Glutamatergic neuron (in vitro differentiated cells): Measurements from ENCODE around the gene DCTN3. TPM values are rescaled to one million over a fixed set of nuclear protein-coding genes. Genes with fewer than 3 reads are reported as not detected.

ENCODE experiments used
- DNase-seq: peaks from one replicate; pipeline ENCODE4 v3.0.0; 2022
- H3K27ac Mint-ChIP-seq: one replicate; pipeline ENCODE4 v1.8.0; 2020; ENCODE audit warnings: mild to moderate bottlenecking, mixed read lengths, inconsistent platforms; ENCODE audit not compliant: unreplicated experiment
- H3K27me3 Mint-ChIP-seq: one replicate; pipeline ENCODE4 v1.8.0; 2020; ENCODE audit warnings: mild to moderate bottlenecking, moderate library complexity, mixed read lengths, inconsistent platforms; ENCODE audit not compliant: unreplicated experiment
- H3K36me3 Mint-ChIP-seq: one replicate; pipeline ENCODE4 v1.8.0; 2020; ENCODE audit warnings: mild to moderate bottlenecking, mixed read lengths, inconsistent platforms; ENCODE audit not compliant: unreplicated experiment
- H3K4me1 Mint-ChIP-seq: one replicate; pipeline ENCODE4 v1.8.0; 2020; ENCODE audit warnings: mild to moderate bottlenecking, low read depth, mixed read lengths, inconsistent platforms; ENCODE audit not compliant: unreplicated experiment
- H3K4me3 Mint-ChIP-seq: one replicate; pipeline ENCODE4 v1.8.0; 2020; ENCODE audit warnings: mild to moderate bottlenecking, mixed read lengths, inconsistent platforms; ENCODE audit not compliant: unreplicated experiment
- H3K9me3 Mint-ChIP-seq: one replicate; pipeline ENCODE4 v1.8.0; 2020; ENCODE audit warnings: mild to moderate bottlenecking, moderate library complexity, mixed read lengths, inconsistent platforms; ENCODE audit not compliant: unreplicated experiment
- total RNA-seq: library from RNA; stranded (reverse); fragmentation: NEBNext Ultra II Directional; extraction: Animal tissue kit (Norgen Biotek cat#: 25700); gene quantifications from one replicate; pipeline ENCODE4 v1.2.1, GENCODE V29; 2021; ENCODE audit not compliant: unreplicated experiment
- TF ChIP-seq, protein P1 (sequence below): fragments of 200-600 bp; sonication (generic); IDR thresholded peaks from one replicate; pipeline ENCODE4 v1.5.0; 2021; ENCODE audit not compliant: partially characterized antibody, unreplicated experiment

The DCTN3 gene
- total RNA-seq, 1 donor from 2014 or later: 119 TPM

DNA sequence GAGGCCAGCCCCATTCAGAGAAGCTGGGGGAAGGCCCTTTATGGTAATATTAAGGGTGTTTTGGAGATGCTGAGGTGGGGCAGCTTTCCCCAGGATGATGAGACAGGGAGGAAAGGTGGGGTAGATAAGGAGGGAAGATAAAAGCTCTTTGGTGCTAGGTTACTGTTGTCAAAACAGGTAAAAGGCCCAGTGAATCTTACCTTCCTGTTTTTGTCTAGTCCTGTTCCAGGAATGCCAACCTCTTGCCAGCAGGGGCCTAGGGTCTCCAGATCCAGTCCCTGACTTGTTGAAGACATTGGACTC lies 43.0 kb upstream of the DCTN3 start:
- H3K36me3 Mint-ChIP-seq: no peaks in the 10 kb centered on the region
- H3K4me3 Mint-ChIP-seq: no peak overlapping the region
- H3K4me1 Mint-ChIP-seq: peaks cover 6% of the 10 kb centered on the region
- no peak overlapping the region for H3K27ac Mint-ChIP-seq
- peaks cover 7% of the 10 kb centered on the region for H3K27me3 Mint-ChIP-seq
- TF ChIP-seq, protein P1, sequence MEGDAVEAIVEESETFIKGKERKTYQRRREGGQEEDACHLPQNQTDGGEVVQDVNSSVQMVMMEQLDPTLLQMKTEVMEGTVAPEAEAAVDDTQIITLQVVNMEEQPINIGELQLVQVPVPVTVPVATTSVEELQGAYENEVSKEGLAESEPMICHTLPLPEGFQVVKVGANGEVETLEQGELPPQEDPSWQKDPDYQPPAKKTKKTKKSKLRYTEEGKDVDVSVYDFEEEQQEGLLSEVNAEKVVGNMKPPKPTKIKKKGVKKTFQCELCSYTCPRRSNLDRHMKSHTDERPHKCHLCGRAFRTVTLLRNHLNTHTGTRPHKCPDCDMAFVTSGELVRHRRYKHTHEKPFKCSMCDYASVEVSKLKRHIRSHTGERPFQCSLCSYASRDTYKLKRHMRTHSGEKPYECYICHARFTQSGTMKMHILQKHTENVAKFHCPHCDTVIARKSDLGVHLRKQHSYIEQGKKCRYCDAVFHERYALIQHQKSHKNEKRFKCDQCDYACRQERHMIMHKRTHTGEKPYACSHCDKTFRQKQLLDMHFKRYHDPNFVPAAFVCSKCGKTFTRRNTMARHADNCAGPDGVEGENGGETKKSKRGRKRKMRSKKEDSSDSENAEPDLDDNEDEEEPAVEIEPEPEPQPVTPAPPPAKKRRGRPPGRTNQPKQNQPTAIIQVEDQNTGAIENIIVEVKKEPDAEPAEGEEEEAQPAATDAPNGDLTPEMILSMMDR: no peak
- peaks cover 8% of the 10 kb centered on the region for H3K9me3 Mint-ChIP-seq
- DNase-seq: no peak

DNA sequence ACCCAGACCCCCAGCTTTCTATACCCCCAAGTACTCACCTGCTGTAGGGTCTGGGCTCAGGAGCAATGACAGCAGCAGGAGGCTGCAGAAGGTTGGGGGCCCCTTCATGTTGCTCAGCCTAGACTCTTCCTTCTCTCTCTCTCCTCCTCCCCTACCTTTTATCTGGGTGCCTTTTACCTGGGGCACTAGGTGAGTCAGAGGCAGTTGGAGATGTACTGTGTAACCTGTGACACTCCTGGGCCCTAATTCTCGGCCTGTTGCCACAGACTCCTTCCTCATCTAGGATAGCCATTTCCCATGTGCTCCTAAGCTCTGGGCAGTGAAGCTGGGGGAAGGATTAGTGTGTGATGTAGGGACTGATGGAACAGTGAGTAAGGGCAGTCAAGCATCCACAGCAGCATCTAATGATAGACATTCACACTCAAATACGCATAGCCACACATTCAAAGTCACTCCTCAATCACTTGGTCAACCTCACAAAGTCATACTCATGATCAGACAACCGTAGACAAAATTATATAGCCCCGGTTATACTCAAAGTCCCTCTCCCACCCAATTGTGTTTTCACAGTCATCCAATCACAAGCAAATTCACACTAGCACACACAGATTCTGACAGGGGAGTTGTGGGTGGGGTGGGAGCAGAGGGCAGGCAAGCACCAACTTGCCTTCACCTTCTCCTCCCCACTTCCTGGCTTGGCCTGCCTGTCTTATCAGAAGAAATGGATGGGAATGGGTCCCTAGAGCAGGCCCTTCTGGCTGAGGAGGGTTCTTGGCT lies 42.4 kb upstream of the DCTN3 start, which contains the start of gene CCL27:
Gene CCL27, minus strand, starts transcription at position 132 of the 777 bp plus-strand sequence. Its CDS starts 24 bp downstream, at position 108.
- no peak for DNase-seq
- H3K27ac Mint-ChIP-seq: no peak within 1 kb of the TSS
- no peaks in the 10 kb centered on the region for H3K36me3 Mint-ChIP-seq
- H3K27me3 Mint-ChIP-seq: peaks cover 7% of the 10 kb centered on the region
- H3K9me3 Mint-ChIP-seq: peaks cover 8% of the 10 kb centered on the region
- no peak within 1 kb of the TSS for H3K4me3 Mint-ChIP-seq
- TF ChIP-seq, protein P1: no peak
- H3K4me1 Mint-ChIP-seq: peaks cover 10% of the 10 kb centered on the region

DNA sequence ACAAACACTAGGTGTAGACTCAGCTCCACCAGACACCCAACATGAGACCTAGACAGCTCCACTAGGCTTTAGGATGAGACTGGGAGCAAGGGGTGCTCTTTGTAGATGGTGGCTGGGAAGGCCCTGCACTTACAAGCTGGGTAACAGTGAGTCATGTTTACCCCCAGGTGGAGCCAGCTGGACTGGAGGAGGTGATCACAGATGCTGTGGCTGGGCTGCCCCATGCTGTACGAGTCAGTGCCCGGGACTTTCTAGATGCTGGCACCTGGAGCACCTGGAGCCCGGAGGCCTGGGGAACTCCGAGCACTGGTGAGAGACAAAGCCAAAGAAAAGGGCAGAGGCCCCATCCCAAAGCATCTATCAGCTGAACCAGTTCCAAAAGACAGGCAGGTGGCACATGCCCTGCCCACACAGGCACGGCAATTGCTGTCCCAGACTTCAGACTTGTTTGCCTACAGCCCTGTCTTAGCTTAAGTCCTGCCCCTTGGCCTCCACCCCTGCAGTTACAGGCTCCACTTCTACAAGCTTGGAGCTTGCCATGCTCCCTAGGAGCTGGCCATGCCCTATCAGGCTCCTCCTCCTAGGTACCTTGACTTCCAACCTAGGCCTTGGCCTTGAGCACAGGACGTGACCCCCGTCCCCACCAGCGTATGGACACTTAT lies 39.4 kb upstream of the DCTN3 start:
- Mint-ChIP-seq H3K4me3 (no peak overlapping the region), H3K36me3 (no peaks in the 10 kb centered on the region), H3K9me3 (peaks cover 9% of the 10 kb centered on the region), H3K27me3 (peaks cover 3% of the 10 kb centered on the region), H3K27ac (no peak overlapping the region), H3K4me1 (peaks cover 16% of the 10 kb centered on the region)
- TF ChIP-seq, protein P1: no peak
- no peak for DNase-seq

DNA sequence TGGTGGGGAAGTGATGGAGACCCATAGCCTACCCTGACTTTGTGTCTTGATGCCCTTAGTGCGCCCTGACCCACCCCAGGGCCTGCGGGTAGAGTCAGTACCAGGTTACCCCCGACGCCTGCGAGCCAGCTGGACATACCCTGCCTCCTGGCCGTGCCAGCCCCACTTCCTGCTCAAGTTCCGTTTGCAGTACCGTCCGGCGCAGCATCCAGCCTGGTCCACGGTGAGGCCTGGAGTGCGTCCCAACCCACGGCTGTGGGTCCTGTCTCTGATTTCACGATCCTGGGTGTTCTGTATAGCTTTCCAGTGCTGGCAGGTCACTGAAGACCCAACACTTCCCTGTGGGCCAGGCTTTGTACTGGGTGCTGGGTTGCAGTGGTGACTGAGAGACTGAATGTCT lies 38.2 kb upstream of the DCTN3 start:
- peak overlapping the region; percentile 9 for H3K4me3 Mint-ChIP-seq
- no peaks in the 10 kb centered on the region for H3K36me3 Mint-ChIP-seq
- H3K27ac Mint-ChIP-seq: no peak overlapping the region
- DNase-seq: no peak
- H3K9me3 Mint-ChIP-seq: peaks cover 5% of the 10 kb centered on the region
- H3K27me3 Mint-ChIP-seq: peaks cover 2% of the 10 kb centered on the region
- TF ChIP-seq, protein P1: no peak
- peaks cover 18% of the 10 kb centered on the region for H3K4me1 Mint-ChIP-seq

DNA sequence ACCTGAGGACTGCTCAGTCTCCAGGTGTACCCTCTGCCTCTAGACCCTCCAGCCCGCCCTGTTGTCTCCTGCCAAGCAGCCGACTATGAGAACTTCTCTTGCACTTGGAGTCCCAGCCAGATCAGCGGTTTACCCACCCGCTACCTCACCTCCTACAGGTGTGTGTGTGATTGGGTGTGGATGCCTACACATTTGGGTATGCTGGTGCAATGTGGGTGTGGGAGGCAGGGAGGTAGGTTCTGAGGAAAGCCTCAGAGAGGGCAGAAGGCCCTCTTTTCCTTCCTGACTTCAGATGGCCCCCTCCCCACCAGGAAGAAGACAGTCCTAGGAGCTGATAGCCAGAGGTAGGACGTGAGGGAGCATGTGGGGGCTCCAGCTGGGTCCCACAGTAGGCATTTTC lies 36.7 kb upstream of the DCTN3 start:
- H3K27ac Mint-ChIP-seq: no peak overlapping the region
- H3K27me3 Mint-ChIP-seq: peaks cover 6% of the 10 kb centered on the region
- DNase-seq: no peak
- H3K4me1 Mint-ChIP-seq: peaks cover 28% of the 10 kb centered on the region
- no peaks in the 10 kb centered on the region for H3K36me3 Mint-ChIP-seq
- peaks cover 5% of the 10 kb centered on the region for H3K9me3 Mint-ChIP-seq
- no peak overlapping the region for H3K4me3 Mint-ChIP-seq
- TF ChIP-seq, protein P1: no peak
